HG03135 (cell line): ENCODE measurements around the gene IRF2BPL.
A peak's percentile ranks its signal among the peaks of the same experiment; 100 is the strongest.

Experiments
- ATAC-seq: cut with Tn5 transposase; IDR thresholded peaks from one replicate; pipeline ENCODE4 v1.9.1; 2021; ENCODE audit warnings: mild to moderate bottlenecking, moderate library complexity; ENCODE audit not compliant: unreplicated experiment

Gene IRF2BPL

DNA sequence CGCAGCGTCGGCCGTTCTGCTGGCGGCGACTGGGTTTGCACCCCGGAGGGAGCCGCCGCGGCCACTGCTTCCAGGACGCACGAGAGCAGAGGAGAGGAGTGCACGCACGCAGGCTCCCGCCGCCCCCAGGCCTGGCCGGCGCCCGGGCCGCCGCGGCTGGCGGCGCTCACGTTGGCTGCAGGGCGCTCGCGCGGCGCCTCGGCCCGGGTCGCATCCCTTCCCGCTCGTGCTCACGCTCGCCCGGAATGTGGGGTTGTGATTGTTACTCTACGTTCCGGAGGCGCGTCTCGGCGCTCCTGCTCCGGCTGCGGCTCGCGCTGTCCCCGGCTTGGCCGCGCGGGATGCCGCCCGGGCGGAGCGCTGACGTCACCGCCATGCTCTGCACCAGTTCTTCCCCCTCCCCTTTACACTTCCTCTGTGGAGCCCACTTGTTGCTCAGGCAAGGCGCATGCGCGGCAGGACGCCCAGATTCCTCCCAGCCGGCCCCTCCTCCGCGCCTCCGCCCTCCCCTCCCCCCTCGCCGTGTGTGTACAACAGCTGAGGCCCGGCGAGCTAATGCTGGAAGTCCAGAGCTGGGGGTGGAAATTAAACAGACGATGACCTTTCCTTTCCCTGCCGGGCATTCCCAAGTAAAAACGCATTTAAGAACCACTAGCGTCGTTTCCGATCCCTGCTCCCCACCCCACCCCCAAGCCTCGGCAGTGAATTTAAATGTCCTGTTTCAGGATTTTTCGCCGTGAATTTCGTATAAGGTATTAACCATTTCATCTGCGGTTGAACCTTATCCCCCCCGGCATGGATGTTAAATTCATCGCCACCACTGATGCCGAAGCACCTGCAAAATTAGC is at the start of gene IRF2BPL:
TSS of gene IRF2BPL (minus strand) at position 325 of the 848 bp plus-strand sequence. CDS start 916 bp downstream, outside the sequence.
- peak; percentile 69 for ATAC-seq

- no peak for ATAC-seq
Observed at GRCh38 chr14:77077040-77077439, 48.5 kb upstream of the IRF2BPL start.

DNA sequence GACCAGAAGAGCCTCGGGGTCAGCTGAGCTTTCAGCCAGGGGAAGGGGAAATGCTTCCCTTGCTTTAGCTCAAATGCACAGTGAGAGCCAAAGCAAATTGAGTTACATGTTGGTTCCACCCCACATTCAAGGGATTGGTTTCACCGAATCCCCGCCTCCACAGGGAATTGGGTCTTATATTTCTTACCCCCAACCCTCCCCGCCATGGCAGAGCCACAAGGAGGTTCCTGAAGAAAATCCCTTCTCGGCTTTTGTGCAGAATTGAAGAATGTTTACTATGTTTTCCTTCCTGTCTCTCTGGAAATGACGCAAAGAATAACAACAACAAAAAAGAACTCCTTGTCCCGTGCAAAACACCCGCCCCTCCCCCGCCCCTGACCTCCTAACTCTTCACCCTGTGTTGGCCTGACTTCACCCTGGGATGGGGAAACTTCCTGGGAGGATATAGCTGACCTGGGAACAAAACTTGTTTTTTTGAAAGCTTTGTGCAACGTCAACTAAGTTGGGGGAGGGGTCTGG is 47.7 kb upstream of the IRF2BPL start:
- no peak for ATAC-seq

DNA sequence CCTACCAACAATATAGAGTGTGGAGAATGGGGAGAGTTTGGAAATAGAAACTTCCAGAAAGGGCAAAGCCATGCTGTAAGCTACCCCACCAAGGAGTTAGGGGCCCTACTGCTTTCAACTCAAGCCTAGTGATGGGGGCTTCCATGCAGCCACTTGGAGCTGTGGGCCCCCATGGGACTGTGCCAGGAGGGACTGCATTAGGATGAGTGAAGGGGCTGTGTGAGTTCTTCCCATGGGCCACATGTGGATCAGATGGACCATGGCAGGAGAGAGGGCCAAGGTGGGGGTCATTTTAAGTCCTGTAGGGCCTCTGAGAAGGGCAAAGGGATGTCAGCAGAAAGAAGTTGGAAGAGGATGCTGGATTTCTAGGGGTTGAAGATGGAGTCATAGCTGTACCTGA is 46.5 kb upstream of the IRF2BPL start:
- no peak for ATAC-seq

GRCh38 chr14:77071938-77072388 is 43.5 kb upstream of the IRF2BPL start:
- ATAC-seq: no peak

- ATAC-seq: no peak
Observed at GRCh38 chr14:77069551-77069950, 41.0 kb upstream of the IRF2BPL start.

DNA sequence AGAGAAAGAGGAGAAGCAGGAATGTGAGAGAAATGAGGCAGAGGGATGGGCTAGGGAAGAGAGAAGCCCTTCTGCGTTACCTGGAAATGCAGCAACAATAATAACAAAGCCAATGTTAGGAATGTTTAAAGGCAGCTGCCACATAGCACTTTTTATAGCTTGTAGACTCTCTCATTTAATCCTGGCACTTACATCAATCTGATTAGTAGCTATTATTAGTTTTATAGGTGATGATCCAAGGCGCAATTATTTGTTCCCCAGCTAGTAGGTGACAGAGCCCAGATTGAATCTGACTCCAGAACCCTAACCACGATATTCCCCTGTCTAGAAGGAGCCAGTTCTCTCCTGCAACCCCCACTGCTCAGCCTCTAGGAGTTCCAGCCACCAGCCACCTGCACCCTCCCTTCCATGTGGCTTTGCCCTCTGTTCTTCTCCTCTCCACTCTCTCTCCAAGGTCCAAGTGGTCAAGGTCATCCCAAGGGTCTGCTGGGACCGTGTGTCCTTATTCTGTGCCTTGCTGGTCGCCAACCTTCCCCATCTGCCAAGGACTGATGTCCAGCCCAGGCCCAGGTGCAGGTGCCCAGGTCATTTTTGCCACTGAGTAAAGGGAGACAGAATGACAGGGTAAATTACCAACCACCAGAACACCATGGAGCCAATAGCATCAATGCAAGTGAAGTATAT is 40.2 kb upstream of the IRF2BPL start:
- ATAC-seq: no peak

DNA sequence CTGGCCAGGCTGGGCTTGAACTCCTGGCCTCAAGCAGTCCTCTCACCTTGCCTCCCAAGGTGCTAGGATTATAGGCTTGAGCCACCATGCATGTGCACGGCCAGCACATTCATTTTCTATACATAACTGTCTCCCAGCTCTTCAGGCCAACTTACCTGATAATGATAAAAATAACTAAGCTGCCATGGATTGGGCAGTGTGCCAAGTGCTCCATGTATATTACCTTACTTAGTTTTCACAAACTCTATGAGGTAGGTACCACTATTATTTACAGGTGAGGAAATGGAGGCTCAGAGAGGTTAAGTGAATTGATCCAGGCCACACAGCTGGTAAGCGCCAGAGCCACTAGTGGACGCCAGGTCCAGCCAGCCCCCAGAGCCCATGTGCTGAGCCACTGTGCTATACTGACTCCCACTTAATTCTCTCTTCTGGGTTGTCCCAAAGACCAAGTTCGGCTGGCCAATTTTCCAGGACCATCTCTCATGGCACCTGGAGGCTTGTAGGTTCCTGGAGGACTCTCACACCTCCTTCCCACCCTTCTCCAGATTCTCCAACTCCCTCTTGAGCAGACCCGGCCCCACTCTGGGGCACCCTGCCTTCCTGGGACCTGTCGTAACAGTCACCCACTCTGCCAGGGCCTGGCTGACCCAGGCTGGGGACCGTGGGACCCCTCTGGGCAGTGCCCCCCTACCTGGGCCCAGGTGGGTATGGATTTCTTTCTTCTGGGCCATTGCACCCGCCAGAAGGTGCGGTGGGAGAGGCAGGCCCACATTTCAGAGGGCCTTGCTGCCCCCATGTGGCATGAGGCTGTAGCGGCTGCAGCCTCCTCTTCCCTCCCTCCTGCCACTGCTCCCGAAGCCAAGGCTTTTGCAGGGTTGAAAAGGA is 39.4 kb upstream of the IRF2BPL start:
- no peak for ATAC-seq

DNA sequence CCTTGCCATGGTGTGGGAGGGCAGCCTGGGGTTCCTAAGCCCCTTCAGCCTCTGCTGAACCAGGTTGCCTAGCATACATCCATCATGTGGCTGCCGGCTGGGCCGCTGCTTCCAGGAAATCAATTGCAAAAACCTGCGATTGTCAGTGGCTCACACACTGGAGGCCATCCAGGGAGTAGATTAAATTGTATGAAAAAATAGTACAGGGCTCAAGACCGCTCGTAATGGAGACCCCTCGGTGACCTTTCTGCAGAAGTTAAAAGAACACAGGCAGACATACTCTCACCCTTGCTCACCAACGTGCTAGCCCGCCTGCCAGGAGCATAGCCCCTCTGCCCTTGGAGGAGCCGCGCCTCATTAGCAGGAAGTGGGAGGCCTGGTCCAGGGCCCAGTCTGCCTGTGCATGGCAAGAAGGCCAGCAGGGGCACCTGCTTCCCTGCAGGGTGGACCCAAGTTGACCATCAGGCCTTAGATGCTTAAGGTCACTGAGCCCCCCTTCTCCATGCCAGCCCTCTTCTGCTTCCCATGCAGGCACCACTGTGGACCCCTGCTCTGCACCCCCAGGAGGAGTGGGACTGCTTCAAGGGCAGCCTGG is 38.2 kb upstream of the IRF2BPL start:
- no peak for ATAC-seq

- ATAC-seq: no peak
Observed at GRCh38 chr14:77065851-77066577, 37.5 kb upstream of the IRF2BPL start.

- ATAC-seq: no peak
Observed at GRCh38 chr14:77064521-77065178, 36.1 kb upstream of the IRF2BPL start.

DNA sequence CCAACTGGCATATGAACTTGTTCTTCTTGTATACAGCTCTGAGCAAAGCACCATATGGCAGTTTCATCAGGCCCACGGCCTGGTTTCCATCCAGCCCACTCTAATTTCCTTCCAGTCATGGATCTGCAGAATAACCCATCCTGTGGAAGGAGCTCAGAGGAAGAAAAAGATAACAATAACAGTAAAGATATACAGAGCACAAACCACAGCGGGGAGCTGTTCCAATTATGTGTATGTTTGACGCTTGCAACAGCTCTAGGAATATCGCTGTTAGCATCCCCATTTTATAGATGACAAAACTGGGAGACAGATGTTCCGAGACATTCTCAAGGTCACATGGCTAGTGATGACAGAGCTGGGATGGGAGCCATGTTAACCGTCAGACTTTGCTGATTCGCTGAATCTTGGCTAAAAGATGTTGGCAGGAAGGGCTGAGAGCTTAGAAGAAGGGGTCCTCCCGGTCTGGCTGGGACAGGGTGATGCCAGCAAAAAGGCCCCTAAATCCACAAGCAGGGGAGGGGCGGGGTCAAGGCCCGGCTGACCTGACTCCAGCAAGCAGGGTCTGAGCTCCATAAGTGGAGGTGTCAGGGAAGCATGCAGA is 35.2 kb upstream of the IRF2BPL start:
- ATAC-seq: no peak

DNA sequence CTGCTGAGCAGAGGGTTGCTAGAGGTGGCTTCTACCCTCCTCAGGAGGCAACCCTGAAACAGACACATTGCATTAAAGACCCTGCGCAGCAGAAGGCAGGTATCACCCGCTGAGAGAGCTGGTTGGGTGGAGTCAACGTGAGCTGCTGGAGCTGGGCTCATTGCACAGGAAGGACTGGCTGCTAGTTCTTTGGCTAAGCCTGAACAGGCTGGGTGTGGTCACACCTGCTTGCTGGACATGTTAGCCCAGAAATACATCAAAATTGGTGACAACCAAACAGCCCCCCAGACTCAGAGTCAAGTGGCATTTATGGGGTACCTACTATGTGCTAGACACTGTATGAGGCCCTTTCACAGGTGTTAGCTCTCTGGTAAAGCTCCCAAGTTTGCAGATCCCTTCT is 33.8 kb upstream of the IRF2BPL start:
- ATAC-seq: no peak

DNA sequence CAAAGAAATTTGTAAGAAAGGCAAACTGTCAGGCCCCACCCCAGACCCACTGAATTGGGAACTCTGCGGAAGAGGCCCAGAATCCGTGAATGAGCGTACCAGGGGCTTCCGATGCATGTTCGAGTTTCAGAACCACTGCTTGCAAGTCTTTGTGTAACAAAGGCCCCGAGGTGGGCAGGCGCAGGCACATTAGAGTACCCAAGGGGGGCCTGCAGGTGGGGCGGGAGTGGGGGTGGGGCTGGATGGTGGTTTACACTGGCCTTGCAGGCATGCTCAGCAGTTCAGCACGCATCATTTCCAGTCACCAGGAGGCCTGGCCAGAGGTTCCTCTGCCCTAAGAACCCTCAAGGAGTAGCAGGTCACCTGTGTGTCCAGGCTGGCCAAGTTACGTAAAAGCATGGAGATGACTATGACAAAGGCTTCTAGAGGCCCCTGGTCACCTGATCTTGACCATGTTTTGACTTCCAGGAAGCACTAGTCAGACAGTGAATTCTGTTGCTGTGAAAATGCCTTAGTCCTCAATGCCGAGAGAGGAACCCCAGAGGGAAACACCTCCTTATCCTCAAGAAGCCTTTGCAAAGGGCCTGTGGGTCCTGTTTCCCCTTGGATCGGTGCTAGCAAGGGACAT is 33.2 kb upstream of the IRF2BPL start:
- ATAC-seq: no peak

GRCh38 chr14:77059276-77059915 is 30.9 kb upstream of the IRF2BPL start:
- ATAC-seq: no peak

GRCh38 chr14:77058785-77059184 is 30.3 kb upstream of the IRF2BPL start:
- no peak for ATAC-seq

DNA sequence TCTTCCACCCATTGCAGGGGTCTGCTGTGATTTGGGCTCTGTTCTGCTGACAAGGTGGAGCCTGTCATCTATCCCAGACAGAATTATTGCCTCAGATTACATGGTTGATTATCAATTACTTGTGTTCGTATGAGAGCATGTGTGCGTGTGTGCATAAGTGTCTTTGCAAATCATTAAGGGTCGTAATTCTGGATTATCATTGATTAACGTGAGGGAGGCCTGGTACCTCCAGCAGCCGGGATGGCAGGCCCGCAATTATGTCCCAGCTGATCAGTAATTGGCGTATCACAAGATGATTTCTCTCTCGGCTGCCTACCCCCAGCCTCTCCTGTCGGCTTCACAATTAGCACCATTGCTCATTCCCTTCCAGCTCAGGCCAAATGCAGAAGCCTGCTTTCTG is 29.6 kb upstream of the IRF2BPL start:
- no peak for ATAC-seq

DNA sequence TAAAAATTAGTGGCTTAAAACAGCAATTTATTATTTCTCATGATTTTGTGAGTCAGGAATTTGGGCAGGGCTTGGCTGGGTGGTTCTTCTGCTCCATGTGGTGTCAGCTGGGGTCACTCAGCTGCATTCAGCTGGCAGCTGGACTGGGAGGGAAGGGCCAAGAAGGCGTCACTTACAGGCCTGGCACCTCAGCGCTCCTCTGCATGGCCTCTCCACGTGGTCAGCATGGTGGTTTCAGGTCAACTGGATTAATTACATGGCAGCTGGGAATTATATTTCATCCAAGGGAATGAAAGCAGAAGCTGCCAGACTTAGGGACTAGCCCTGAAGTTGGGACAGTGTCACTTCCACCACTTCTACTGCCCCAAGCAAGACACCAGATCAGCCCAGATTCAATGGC is 27.5 kb upstream of the IRF2BPL start:
- ATAC-seq: no peak
